Measurements from ENCODE around the gene PSENEN. TPM values are rescaled to one million over a fixed set of nuclear protein-coding genes. Genes with fewer than 3 reads are reported as not detected.

Gene PSENEN
- total and polyA plus RNA-seq, 9 of the 15 experiments (the other 6 are each of a cell fraction or from before 2014, with no cell fraction given) = 34.5 to 299 (median 61.1) TPM

DNA sequence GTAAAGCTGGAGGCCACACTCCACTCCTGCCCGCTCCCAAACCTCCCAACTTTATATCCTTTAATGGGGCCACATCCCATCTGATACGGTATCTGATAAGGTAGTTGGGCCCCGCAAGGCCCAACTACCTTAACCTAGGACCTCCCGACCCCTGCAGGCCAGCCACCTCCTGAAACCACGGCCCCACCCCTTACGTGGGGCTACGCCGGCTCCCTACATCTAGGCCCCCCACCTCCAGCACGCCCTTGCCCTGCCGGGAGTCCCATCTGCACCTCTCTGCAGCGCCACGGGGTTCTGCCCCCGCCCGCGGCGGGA, 5.4 kb upstream of the PSENEN start:
- FAIRE-seq (no peak), ATAC-seq (peak; percentile 45), DNase-seq (ENCODE audit: extremely low read depth in 1 of 4, low spot score in 3 of 4) (no peak)
- WGBS (ENCODE audit: insufficient coverage, low coverage, missing lambda C conversion rate) = 6% methylated on average over 16 of the region's 16 CpGs
- H3K27ac ChIP-seq (ENCODE audit: extremely low read depth, low read depth, low read length) = peak overlapping the region; percentile 66
- H3K9me3 ChIP-seq (replicated peaks; ENCODE audit: control insufficient read depth, insufficient read depth, low read depth, low read length) = no peaks in the 10 kb centered on the region
- H4K20me1 ChIP-seq (replicated peaks; ENCODE audit: control insufficient read depth, insufficient read depth, low read length) = no peaks in the 10 kb centered on the region
- in situ Hi-C loops (cut with MboI) (no loop called here), intact Hi-C loops (cut with micrococcal nuclease) (loop anchor here (10.0 kb wide), 1 partner anchor 95 kb away; the partner anchor contains the start of genes COX6B1 and ETV2)
- H3K4me3 ChIP-seq = peak overlapping the region; percentile 65
- no peaks in the 10 kb centered on the region for H3K9me1 ChIP-seq (ENCODE audit: control insufficient read depth, insufficient read depth, low read length)
- H2AFZ ChIP-seq (ENCODE audit: low read depth, low read length) = peak overlapping the region; percentile 84
- peak overlapping the region; percentile 82 for H3K4me2 ChIP-seq (ENCODE audit: insufficient read depth, low read length)
- ChIA-PET POLR2A (interaction anchor here (0.6 to 2.7 kb wide), 12 partner anchors 9 to 343 kb away, joined by 3 to 19 read pairs (median 4); partner anchors contain the start of genes PROSER3 and ZBTB32), CTCF (ENCODE audit: low intra/inter-chr PET ratio) (no interaction called here)
- no peaks in the 10 kb centered on the region; the same call in 2 of the 3 replicates for H3K79me2 ChIP-seq (ENCODE audit: control insufficient read depth, insufficient read depth, low read length)
- peaks cover 24 to 53% of the 10 kb centered on the region in 2 experiments; a peak in 4 of 5 replicates for H3K4me1 ChIP-seq (replicated peaks in 1 of 2; ENCODE audit: control insufficient read depth in 2 of 2, insufficient read depth in 2 of 2, low read length in 2 of 2)
- no TSS peak for BruUV-seq (replicated peaks)
- H3K36me3 ChIP-seq (ENCODE audit: control insufficient read depth, insufficient read depth, low read length) = peaks cover 60% of the 10 kb centered on the region; the same call in 2 of the 3 replicates
- H3K9ac ChIP-seq (ENCODE audit: insufficient read depth in 1 of 2, low read depth in 2 of 2, low read length in 2 of 2) = peak overlapping the region; percentile 53 to 92
- H3K27me3 ChIP-seq (ENCODE audit: control insufficient read depth in 2 of 2, insufficient read depth in 2 of 2, low read length in 2 of 2) = no peaks in the 10 kb centered on the region
- TF ChIP-seq SMAD4 (CRISPR knock-in tag; conservative IDR thresholded peaks at IDR 0.05) (0 out of 2 replicates have a peak, but pooled peaks have one; percentile 16), FOXM1 (IDR thresholded peaks at IDR 0.05; ENCODE audit: low read depth) (no peak), FOXM1 (CRISPR knock-in tag; IDR thresholded peaks at IDR 0.05; ENCODE audit: low read depth) (no peak), FOXA1 (IDR thresholded peaks at IDR 0.05; ENCODE audit: borderline replicate concordance) (no peak), HDAC1 (IDR thresholded peaks at IDR 0.05) (peak in 1 of 2 experiments; percentile 19; a peak in 1 of 4 replicates), STAT5A (IDR thresholded peaks at IDR 0.05; ENCODE audit: borderline replicate concordance, low read length) (no peak), RBM22 (IDR thresholded peaks at IDR 0.05; ENCODE audit: low read depth, low read length, poor library complexity, severe bottlenecking) (peak; percentile 79), ERF (CRISPR knock-in tag; IDR thresholded peaks at IDR 0.05) (no peak), RBM15 (IDR thresholded peaks at IDR 0.05; ENCODE audit: insufficient read depth, low read length) (no peak), FIP1L1 (IDR thresholded peaks at IDR 0.05; ENCODE audit: low read depth, low read length, poor library complexity, severe bottlenecking) (peak; percentile 52), KDM4B (IDR thresholded peaks at IDR 0.05; ENCODE audit: borderline replicate concordance in 2 of 2, low read depth in 1 of 2) (no peak)
- TF ChIP-seq, protein P1, sequence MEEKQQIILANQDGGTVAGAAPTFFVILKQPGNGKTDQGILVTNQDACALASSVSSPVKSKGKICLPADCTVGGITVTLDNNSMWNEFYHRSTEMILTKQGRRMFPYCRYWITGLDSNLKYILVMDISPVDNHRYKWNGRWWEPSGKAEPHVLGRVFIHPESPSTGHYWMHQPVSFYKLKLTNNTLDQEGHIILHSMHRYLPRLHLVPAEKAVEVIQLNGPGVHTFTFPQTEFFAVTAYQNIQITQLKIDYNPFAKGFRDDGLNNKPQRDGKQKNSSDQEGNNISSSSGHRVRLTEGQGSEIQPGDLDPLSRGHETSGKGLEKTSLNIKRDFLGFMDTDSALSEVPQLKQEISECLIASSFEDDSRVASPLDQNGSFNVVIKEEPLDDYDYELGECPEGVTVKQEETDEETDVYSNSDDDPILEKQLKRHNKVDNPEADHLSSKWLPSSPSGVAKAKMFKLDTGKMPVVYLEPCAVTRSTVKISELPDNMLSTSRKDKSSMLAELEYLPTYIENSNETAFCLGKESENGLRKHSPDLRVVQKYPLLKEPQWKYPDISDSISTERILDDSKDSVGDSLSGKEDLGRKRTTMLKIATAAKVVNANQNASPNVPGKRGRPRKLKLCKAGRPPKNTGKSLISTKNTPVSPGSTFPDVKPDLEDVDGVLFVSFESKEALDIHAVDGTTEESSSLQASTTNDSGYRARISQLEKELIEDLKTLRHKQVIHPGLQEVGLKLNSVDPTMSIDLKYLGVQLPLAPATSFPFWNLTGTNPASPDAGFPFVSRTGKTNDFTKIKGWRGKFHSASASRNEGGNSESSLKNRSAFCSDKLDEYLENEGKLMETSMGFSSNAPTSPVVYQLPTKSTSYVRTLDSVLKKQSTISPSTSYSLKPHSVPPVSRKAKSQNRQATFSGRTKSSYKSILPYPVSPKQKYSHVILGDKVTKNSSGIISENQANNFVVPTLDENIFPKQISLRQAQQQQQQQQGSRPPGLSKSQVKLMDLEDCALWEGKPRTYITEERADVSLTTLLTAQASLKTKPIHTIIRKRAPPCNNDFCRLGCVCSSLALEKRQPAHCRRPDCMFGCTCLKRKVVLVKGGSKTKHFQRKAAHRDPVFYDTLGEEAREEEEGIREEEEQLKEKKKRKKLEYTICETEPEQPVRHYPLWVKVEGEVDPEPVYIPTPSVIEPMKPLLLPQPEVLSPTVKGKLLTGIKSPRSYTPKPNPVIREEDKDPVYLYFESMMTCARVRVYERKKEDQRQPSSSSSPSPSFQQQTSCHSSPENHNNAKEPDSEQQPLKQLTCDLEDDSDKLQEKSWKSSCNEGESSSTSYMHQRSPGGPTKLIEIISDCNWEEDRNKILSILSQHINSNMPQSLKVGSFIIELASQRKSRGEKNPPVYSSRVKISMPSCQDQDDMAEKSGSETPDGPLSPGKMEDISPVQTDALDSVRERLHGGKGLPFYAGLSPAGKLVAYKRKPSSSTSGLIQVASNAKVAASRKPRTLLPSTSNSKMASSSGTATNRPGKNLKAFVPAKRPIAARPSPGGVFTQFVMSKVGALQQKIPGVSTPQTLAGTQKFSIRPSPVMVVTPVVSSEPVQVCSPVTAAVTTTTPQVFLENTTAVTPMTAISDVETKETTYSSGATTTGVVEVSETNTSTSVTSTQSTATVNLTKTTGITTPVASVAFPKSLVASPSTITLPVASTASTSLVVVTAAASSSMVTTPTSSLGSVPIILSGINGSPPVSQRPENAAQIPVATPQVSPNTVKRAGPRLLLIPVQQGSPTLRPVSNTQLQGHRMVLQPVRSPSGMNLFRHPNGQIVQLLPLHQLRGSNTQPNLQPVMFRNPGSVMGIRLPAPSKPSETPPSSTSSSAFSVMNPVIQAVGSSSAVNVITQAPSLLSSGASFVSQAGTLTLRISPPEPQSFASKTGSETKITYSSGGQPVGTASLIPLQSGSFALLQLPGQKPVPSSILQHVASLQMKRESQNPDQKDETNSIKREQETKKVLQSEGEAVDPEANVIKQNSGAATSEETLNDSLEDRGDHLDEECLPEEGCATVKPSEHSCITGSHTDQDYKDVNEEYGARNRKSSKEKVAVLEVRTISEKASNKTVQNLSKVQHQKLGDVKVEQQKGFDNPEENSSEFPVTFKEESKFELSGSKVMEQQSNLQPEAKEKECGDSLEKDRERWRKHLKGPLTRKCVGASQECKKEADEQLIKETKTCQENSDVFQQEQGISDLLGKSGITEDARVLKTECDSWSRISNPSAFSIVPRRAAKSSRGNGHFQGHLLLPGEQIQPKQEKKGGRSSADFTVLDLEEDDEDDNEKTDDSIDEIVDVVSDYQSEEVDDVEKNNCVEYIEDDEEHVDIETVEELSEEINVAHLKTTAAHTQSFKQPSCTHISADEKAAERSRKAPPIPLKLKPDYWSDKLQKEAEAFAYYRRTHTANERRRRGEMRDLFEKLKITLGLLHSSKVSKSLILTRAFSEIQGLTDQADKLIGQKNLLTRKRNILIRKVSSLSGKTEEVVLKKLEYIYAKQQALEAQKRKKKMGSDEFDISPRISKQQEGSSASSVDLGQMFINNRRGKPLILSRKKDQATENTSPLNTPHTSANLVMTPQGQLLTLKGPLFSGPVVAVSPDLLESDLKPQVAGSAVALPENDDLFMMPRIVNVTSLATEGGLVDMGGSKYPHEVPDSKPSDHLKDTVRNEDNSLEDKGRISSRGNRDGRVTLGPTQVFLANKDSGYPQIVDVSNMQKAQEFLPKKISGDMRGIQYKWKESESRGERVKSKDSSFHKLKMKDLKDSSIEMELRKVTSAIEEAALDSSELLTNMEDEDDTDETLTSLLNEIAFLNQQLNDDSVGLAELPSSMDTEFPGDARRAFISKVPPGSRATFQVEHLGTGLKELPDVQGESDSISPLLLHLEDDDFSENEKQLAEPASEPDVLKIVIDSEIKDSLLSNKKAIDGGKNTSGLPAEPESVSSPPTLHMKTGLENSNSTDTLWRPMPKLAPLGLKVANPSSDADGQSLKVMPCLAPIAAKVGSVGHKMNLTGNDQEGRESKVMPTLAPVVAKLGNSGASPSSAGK (IDR thresholded peaks at IDR 0.05) = 0 out of 2 replicates have a peak, but pooled peaks have one; percentile 9
